ENCODE results near the gene NCOA3.
"Not testable (repeated sequence)": the region's sequence is repeated elsewhere in the genome, so short reads cannot be mapped to it uniquely, and the experiment has no call there.

NCOA3 gene

GRCh38 chr20:47501482-47502270, at the start of gene NCOA3:
NCOA3 (plus strand) TSS chr20:47501887; CDS start chr20:47622248, 120,361 bp downstream.
- DNase-seq (ENCODE audit: low read depth, low spot score), result peak; percentile 70

GRCh38 chr20:47452736-47453161, 48.9 kb upstream of the NCOA3 start:
- no peak for DNase-seq (ENCODE audit: low read depth, low spot score)

GRCh38 chr20:47453167-47453782, 48.4 kb upstream of the NCOA3 start:
- peak; percentile 65 for DNase-seq (ENCODE audit: low read depth, low spot score)

- no peak for DNase-seq (ENCODE audit: low read depth, low spot score)
Observed at GRCh38 chr20:47454298-47455132, 47.2 kb upstream of the NCOA3 start.

GRCh38 chr20:47455133-47456040, 46.3 kb upstream of the NCOA3 start:
- DNase-seq (ENCODE audit: low read depth, low spot score), result no peak

- no peak for DNase-seq (ENCODE audit: low read depth, low spot score)
Observed at GRCh38 chr20:47456041-47456537, 45.6 kb upstream of the NCOA3 start.

- no peak for DNase-seq (ENCODE audit: low read depth, low spot score)
Observed at GRCh38 chr20:47456952-47457724, 44.5 kb upstream of the NCOA3 start.

- DNase-seq (ENCODE audit: low read depth, low spot score), result not testable (repeated sequence)
Observed at GRCh38 chr20:47458280-47459050, 43.2 kb upstream of the NCOA3 start.

GRCh38 chr20:47459344-47460073, 42.2 kb upstream of the NCOA3 start:
- DNase-seq (ENCODE audit: low read depth, low spot score), result no peak

GRCh38 chr20:47460761-47461112, 41.0 kb upstream of the NCOA3 start:
- DNase-seq (ENCODE audit: low read depth, low spot score), result not testable (repeated sequence)

- no peak for DNase-seq (ENCODE audit: low read depth, low spot score)
Observed at GRCh38 chr20:47461120-47461685, 40.5 kb upstream of the NCOA3 start.

GRCh38 chr20:47461906-47462305, 39.8 kb upstream of the NCOA3 start:
- DNase-seq (ENCODE audit: low read depth, low spot score), result not testable (repeated sequence)

GRCh38 chr20:47464380-47465101, 37.1 kb upstream of the NCOA3 start:
- DNase-seq (ENCODE audit: low read depth, low spot score), result peak; percentile 96

GRCh38 chr20:47465335-47466090, 36.2 kb upstream of the NCOA3 start:
- DNase-seq (ENCODE audit: low read depth, low spot score), result no peak

- no peak for DNase-seq (ENCODE audit: low read depth, low spot score)
Observed at GRCh38 chr20:47466213-47466612, 35.5 kb upstream of the NCOA3 start.

- DNase-seq (ENCODE audit: low read depth, low spot score), result no peak
Observed at GRCh38 chr20:47466704-47467459, 34.8 kb upstream of the NCOA3 start.

Data from smooth muscle cell of the brain vasculature (primary cell).